ENCODE data around the gene MTMR1. TPM values are rescaled to one million over a fixed set of nuclear protein-coding genes. Genes with fewer than 3 reads are reported as not detected.

The MTMR1 gene
- total RNA-seq, 4 donors from 2014 or later: 15.0 to 27.7 (median 22.1) TPM

- H3K27ac ChIP-seq (replicated peaks in 1 of 4): no peak overlapping the region
- intact Hi-C loops (cut with DNase I): loop anchor here (5.0 kb wide), 1 partner anchor 222 kb away; no protein-coding TSS in a partner anchor
- no peak for DNase-seq (ENCODE audit: extremely low spot score)
- H3K36me3 ChIP-seq: peaks cover 0 to 34% (median 12%) of the 10 kb centered on the region in 4 donors
- peaks cover 0 to 10% (median 7%) of the 10 kb centered on the region in 4 donors for H3K4me1 ChIP-seq
- H3K9me3 ChIP-seq: no peaks in the 10 kb centered on the region
- 87% methylated on average over 13 of the region's 14 CpGs for WGBS
- H3K27me3 ChIP-seq: no peaks in the 10 kb centered on the region
- no peak overlapping the region for H3K4me3 ChIP-seq
- no peak for TF ChIP-seq EP300 (IDR thresholded peaks at IDR 0.05)
- TF ChIP-seq POLR2A (IDR thresholded peaks at IDR 0.05; ENCODE audit: low read depth): no peak
- TF ChIP-seq POLR2AphosphoS5 (IDR thresholded peaks at IDR 0.05): no peak
- TF ChIP-seq, protein P1, sequence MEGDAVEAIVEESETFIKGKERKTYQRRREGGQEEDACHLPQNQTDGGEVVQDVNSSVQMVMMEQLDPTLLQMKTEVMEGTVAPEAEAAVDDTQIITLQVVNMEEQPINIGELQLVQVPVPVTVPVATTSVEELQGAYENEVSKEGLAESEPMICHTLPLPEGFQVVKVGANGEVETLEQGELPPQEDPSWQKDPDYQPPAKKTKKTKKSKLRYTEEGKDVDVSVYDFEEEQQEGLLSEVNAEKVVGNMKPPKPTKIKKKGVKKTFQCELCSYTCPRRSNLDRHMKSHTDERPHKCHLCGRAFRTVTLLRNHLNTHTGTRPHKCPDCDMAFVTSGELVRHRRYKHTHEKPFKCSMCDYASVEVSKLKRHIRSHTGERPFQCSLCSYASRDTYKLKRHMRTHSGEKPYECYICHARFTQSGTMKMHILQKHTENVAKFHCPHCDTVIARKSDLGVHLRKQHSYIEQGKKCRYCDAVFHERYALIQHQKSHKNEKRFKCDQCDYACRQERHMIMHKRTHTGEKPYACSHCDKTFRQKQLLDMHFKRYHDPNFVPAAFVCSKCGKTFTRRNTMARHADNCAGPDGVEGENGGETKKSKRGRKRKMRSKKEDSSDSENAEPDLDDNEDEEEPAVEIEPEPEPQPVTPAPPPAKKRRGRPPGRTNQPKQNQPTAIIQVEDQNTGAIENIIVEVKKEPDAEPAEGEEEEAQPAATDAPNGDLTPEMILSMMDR (IDR thresholded peaks at IDR 0.05): no peak
These were observed 81.8 kb downstream of the MTMR1 start for GRCh38 chrX:150774798-150775568.

DNA sequence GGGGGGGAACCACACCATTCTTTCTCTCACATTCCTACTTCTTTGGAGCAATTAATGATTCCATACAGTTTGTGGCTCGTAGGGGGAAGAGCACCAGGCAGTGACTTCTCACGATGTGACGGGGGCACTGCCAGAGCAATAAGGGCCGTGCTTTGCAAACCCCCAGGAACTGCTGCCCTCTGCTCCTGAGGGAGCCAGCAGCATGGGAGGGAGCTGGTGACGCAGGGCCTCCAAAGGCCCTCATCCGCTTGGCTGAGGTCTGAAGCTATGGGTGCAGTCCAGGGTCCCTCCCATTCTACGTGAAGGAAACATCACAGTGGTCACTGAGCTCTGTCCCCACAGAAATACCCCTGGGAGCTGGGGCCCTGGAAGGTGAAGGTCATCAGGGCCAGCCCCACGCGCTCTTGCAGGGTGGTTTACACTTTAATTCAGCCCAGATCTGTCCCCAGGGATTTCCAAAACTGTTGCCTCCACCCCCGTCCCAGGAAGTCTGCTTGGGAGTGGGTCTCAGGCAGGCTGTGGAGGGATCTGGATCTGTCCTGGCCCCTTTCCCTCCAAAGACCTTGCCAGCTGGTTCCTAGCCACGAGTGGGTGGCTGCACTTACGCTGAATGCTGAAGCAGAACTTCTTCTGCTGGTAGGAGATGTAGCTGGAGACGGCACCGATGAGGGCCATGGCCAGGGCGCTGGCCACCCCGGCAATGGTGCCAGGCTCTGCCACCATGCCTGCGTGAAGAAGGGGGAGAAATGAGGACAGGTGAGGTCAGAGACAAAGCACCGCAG lies 82.6 kb downstream of the MTMR1 start:
- Histone ChIP-seq H3K9me3 (no peaks in the 10 kb centered on the region), H3K4me1 (peaks cover 0 to 10% (median 7%) of the 10 kb centered on the region in 4 donors), H3K4me3 (no peak overlapping the region), H3K27me3 (no peaks in the 10 kb centered on the region), H3K36me3 (peaks cover 0 to 30% (median 5%) of the 10 kb centered on the region in 4 donors), H3K27ac (replicated peaks in 1 of 4) (no peak overlapping the region)
- no peak for DNase-seq (ENCODE audit: extremely low spot score)
- WGBS: 80% methylated on average over 17 of the region's 18 CpGs
- no peak for TF ChIP-seq POLR2AphosphoS5 (IDR thresholded peaks at IDR 0.05)
- TF ChIP-seq, protein P1 (IDR thresholded peaks at IDR 0.05): no peak
- no peak for TF ChIP-seq EP300 (IDR thresholded peaks at IDR 0.05)
- TF ChIP-seq POLR2A (IDR thresholded peaks at IDR 0.05; ENCODE audit: low read depth): no peak
- intact Hi-C loops (cut with DNase I): no loop called here

- no peaks in the 10 kb centered on the region for H3K9me3 ChIP-seq
- no peaks in the 10 kb centered on the region for H3K27me3 ChIP-seq
- WGBS: 79% methylated on average over 17 of the region's 18 CpGs
- TF ChIP-seq, protein P1 (IDR thresholded peaks at IDR 0.05): no peak
- no peak for TF ChIP-seq POLR2AphosphoS5 (IDR thresholded peaks at IDR 0.05)
- TF ChIP-seq POLR2A (IDR thresholded peaks at IDR 0.05; ENCODE audit: low read depth): no peak
- TF ChIP-seq EP300 (IDR thresholded peaks at IDR 0.05): no peak
- no peak overlapping the region for H3K27ac ChIP-seq (replicated peaks in 1 of 4)
- H3K36me3 ChIP-seq: peaks cover 0 to 30% (median 5%) of the 10 kb centered on the region in 4 donors
- H3K4me1 ChIP-seq: peaks cover 0 to under 1% (median under 1%) of the 10 kb centered on the region in 4 donors
- no peak for DNase-seq (ENCODE audit: extremely low spot score)
- no peak overlapping the region for H3K4me3 ChIP-seq
- intact Hi-C loops (cut with DNase I): no loop called here
These were observed 84.3 kb downstream of the MTMR1 start for GRCh38 chrX:150777328-150777992.

DNA sequence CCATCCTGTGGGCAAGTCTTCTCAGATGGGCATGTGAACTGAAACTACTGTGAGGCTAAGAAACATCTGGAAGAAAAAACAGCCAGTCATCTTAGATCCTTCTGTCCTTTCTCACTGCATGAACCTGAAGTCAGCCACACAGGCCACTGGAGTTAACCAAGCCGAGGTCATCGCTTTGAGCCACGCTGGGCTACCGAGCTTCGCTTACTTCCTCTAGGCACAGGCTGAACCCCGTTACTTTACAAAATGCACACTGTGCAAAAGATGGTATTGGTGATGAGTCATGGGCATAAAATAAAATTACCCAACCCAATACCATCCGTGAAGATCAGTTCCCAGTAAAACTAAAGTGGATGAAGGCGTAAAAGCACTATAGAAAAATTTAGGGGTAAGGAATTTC lies 86.2 kb downstream of the MTMR1 start:
- H3K4me1 ChIP-seq: no peaks in the 10 kb centered on the region
- no peaks in the 10 kb centered on the region for H3K27me3 ChIP-seq
- no peak overlapping the region for H3K27ac ChIP-seq (replicated peaks in 1 of 4)
- no peaks in the 10 kb centered on the region for H3K9me3 ChIP-seq
- no peak for DNase-seq (ENCODE audit: extremely low spot score)
- TF ChIP-seq, protein P1 (IDR thresholded peaks at IDR 0.05): no peak
- no peak for TF ChIP-seq POLR2AphosphoS5 (IDR thresholded peaks at IDR 0.05)
- TF ChIP-seq EP300 (IDR thresholded peaks at IDR 0.05): no peak
- no peak for TF ChIP-seq POLR2A (IDR thresholded peaks at IDR 0.05; ENCODE audit: low read depth)
- WGBS: 73% methylated on average over 8 of the region's 8 CpGs
- intact Hi-C loops (cut with DNase I): no loop called here
- H3K4me3 ChIP-seq: no peak overlapping the region
- peaks cover 0 to 28% (median 5%) of the 10 kb centered on the region in 4 donors for H3K36me3 ChIP-seq

Data from esophagus muscularis mucosa (tissue), 4 donors.